ENCODE data around the gene LCMT2.
"Not testable (repeated sequence)": the region's sequence is repeated elsewhere in the genome, so short reads cannot be mapped to it uniquely, and the experiment has no call there.

DNA sequence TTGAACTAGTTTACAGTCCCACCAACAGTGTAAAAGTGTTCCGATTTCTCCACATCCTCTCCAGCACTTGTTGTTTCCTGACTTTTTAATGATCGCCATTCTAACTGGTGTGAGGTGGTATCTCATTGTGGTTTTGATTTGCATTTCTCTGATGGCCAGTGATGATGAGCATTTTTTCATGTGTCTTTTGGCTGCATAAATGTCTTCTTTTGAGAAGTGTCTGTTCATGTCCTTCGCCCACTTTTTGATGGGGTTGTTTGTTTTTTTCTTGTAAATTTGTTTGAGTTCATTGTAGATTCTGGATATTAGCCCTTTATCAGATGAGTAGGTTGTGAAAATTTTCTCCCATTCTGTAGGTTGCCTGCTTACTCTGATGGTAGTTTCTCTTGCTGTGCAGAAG, 40.7 kb downstream of the LCMT2 start:
- TF ChIP-seq CTCF (conservative IDR thresholded peaks at IDR 0.05; ENCODE audit: low read depth in 2 of 2); REST (IDR thresholded peaks at IDR 0.05; ENCODE audit: unreplicated experiment); EZH2 (IDR thresholded peaks at IDR 0.05; ENCODE audit: low read depth, unreplicated experiment); ZNF114 (CRISPR knock-in tag; IDR thresholded peaks at IDR 0.05); NANOG (IDR thresholded peaks at IDR 0.05; ENCODE audit: borderline replicate concordance); POLR2AphosphoS5 (IDR thresholded peaks at IDR 0.05; ENCODE audit: low read depth): not testable (repeated sequence)

Data from GM23338 (cell line).